ENCODE measurements around the gene RHBDF1. TPM values are rescaled to one million over a fixed set of nuclear protein-coding genes. Genes with fewer than 3 reads are reported as not detected.

Gene RHBDF1
- total and polyA plus RNA-seq, 10 of the 15 experiments (the other 5 are each of a cell fraction or from before 2014, with no cell fraction given) = 0.04 to 0.85 (median 0.36) TPM; not detected in 3

GRCh38 chr16:65745-66144 lies 6.7 kb downstream of the RHBDF1 start (continued):
- TF ChIP-seq SIN3A (IDR thresholded peaks at IDR 0.05; ENCODE audit: low read depth, low read length) = no peak
- no peak for TF ChIP-seq POLR2A (IDR thresholded peaks at IDR 0.05; ENCODE audit: low read depth, low read length)
- peak; percentile 57; the same call in 1 of the 2 replicates for TF ChIP-seq LARP7 (IDR thresholded peaks at IDR 0.05)
- TF ChIP-seq ELK1 (IDR thresholded peaks at IDR 0.05; ENCODE audit: low read depth, low read length) = 0 out of 2 replicates have a peak, but pooled peaks have one; percentile 32
- TF ChIP-seq EED (IDR thresholded peaks at IDR 0.05; ENCODE audit: low read depth) = no peak
- no peak for TF ChIP-seq MXI1 (IDR thresholded peaks at IDR 0.05; ENCODE audit: low read depth, low read length)
- no peak for TF ChIP-seq KDM1A (IDR thresholded peaks at IDR 0.05; ENCODE audit: borderline replicate concordance)
- no peak for TF ChIP-seq CEBPB (IDR thresholded peaks at IDR 0.05; ENCODE audit: borderline replicate concordance in 1 of 2, low read depth in 2 of 2, low read length in 2 of 2)
- TF ChIP-seq CHD1 (IDR thresholded peaks at IDR 0.05; ENCODE audit: low read depth, low read length) = no peak
- no peak for TF ChIP-seq E4F1 (IDR thresholded peaks at IDR 0.05; ENCODE audit: borderline replicate concordance, partially characterized antibody)
- TF ChIP-seq SRF (IDR thresholded peaks at IDR 0.05; ENCODE audit: low read depth in 2 of 2, low read length in 2 of 2) = no peak
- TF ChIP-seq NBN (IDR thresholded peaks at IDR 0.05) = peak; percentile 50; the same call in 1 of the 2 replicates
- no peak for TF ChIP-seq MEF2A (IDR thresholded peaks at IDR 0.05; ENCODE audit: insufficient read depth, low read depth, low read length)
- TF ChIP-seq CTCF (IDR thresholded peaks at IDR 0.05 in 2 of 3, conservative IDR thresholded peaks at IDR 0.05 in 1 of 3; ENCODE audit: control insufficient read depth in 2 of 3, extremely low read depth in 1 of 3, insufficient read depth in 1 of 3, low read depth in 3 of 3, low read length in 3 of 3) = peak; percentile 97 to 99 (median 99); a peak in 5 of 6 replicates
- no peak for TF ChIP-seq BCL11A (IDR thresholded peaks at IDR 0.05; ENCODE audit: low read depth, low read length)
- no peak for TF ChIP-seq ZBTB4 (CRISPR knock-in tag; IDR thresholded peaks at IDR 0.05)
- TF ChIP-seq TARDBP (IDR thresholded peaks at IDR 0.05; ENCODE audit: borderline replicate concordance) = peak; percentile 2; the same call in 1 of the 2 replicates
- TF ChIP-seq NFYA (IDR thresholded peaks at IDR 0.05; ENCODE audit: borderline replicate concordance, low read depth, low read length) = no peak
- TF ChIP-seq ZZZ3 (IDR thresholded peaks at IDR 0.05; ENCODE audit: control insufficient read depth, insufficient read length, low read depth) = no peak
- TF ChIP-seq IRF3 (IDR thresholded peaks at IDR 0.05) = no peak
- TF ChIP-seq JUND (IDR thresholded peaks at IDR 0.05; ENCODE audit: low read depth, low read length) = no peak
- TF ChIP-seq NR2F1 (conservative IDR thresholded peaks at IDR 0.05) = no peak
